ENCODE results near the gene DGKZ.

DNA sequence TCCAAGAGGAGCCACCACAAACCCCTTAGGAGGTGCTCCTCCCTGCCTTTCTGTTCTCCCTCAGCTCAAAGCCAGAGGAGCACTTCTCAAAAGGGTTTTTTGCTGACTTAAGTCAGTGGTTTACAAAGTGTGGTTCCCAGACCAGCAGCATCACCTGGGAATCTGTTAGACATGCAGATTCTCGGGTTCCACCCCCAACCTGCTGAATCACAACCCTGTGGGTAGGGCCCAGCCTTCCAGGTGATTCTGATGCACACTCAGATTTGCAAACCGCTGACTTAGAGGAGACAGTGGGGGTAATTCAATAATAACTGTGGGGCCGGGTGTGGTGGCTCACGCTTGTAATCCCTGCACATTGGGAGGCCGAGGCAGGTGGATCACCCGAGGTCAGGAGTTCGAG lies 47.0 kb upstream of the DGKZ start:
- TF ChIP-seq, protein P1, sequence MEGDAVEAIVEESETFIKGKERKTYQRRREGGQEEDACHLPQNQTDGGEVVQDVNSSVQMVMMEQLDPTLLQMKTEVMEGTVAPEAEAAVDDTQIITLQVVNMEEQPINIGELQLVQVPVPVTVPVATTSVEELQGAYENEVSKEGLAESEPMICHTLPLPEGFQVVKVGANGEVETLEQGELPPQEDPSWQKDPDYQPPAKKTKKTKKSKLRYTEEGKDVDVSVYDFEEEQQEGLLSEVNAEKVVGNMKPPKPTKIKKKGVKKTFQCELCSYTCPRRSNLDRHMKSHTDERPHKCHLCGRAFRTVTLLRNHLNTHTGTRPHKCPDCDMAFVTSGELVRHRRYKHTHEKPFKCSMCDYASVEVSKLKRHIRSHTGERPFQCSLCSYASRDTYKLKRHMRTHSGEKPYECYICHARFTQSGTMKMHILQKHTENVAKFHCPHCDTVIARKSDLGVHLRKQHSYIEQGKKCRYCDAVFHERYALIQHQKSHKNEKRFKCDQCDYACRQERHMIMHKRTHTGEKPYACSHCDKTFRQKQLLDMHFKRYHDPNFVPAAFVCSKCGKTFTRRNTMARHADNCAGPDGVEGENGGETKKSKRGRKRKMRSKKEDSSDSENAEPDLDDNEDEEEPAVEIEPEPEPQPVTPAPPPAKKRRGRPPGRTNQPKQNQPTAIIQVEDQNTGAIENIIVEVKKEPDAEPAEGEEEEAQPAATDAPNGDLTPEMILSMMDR (IDR thresholded peaks at IDR 0.05; ENCODE audit: low read depth, low read length) = no peak
- no peak for TF ChIP-seq EZH2phosphoT487 (IDR thresholded peaks at IDR 0.05; ENCODE audit: low read depth)

Data from OCI-LY3 (cell line).